ENCODE data around the gene NCOA7. TPM values are rescaled to one million over a fixed set of nuclear protein-coding genes. Genes with fewer than 3 reads are reported as not detected.

NCOA7 gene
- total RNA-seq, 1 donor from 2014 or later: 62.8 TPM

DNA sequence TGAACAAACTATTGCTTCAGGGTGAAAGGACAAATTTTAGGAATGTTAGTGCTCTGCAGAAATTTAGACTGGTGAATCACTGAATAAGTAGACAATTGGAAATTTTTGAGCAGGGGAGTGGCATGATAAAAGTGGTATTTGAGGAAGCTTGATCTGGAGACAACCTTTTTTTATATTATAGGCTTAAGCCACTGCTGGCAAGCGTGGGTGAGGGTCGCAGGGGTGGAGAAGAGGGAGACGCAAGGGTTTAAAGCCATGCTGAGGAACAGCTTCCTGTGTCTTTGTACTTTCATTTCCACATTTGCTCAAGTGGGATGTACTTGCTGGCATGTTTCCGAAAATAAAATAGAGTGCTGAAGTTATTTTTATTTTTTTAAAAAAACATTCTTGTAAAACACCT, 23.7 kb downstream of the NCOA7 start:
- no peak for DNase-seq (ENCODE audit: low spot score)

- no peak for DNase-seq (ENCODE audit: low spot score)
Measured at GRCh38 chr6:125815080-125815910, 24.5 kb downstream of the NCOA7 start.

DNA sequence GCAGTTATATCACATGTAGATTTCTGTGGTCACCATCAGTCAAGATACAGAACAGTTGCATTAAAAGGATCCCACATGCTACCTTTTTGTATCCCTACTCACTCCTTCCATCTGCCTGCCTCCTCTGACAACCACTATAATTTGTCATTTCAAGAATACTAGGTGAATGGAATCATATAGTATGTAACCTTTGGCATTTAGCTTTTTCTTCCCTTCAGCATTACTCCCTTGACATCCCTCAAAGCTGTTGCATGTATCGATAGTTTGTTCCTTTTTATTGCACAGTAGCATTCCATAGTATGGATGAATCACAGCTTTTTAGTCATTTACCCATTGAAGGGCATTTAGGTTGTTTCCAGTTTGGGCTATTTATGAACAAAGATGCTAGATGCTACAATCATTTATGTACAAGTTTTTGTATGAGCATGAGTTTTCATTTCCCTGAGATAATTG, 26.1 kb downstream of the NCOA7 start:
- no peak for DNase-seq (ENCODE audit: low spot score)

DNA sequence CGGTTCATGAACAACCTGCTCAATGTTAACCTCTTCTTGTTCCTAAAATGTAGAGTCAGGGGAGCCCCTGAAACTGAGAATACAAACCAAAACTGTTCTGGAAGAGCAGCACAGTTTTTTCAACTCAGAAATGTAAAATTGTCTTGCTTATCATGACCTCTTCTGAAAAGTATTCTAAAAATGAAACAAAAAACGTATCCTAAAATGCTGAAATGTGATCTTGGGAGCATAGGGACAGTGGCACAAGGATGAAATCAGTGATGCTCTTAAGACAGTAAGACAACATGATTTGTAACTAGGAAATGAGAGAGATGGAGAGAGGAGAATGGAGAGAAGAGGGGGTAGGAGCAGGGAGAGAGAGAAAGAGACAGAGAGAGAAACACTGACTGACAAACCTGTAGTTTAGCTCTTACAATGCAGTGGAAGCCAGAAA, 27.5 kb downstream of the NCOA7 start:
- no peak for DNase-seq (ENCODE audit: low spot score)

DNA sequence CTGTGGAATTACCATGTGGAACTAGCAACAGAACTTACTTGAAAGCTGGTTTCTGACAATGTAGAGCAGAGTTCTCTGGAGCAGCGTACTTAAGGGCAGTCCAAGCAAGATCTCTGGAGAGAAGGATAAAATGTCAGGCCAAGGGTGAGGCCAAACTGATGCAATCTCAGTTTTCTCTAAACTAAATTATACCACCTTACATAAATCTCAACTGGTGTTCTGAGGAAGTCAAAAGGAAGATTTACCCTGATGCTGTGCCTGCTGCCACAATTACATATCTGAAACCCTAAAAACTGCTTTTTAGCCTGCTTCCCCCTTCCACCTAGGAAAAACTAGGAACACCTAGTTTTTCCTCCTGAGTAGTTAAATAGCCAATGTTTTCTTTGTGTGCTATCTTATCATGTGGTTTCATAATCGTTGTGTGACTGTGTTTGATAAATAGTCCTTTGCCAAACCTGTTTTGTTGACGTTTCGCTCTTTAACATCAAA, 28.1 kb downstream of the NCOA7 start:
- DNase-seq (ENCODE audit: low spot score): no peak

GRCh38 chr6:125819535-125820326, 29.0 kb downstream of the NCOA7 start:
- DNase-seq (ENCODE audit: low spot score): no peak

- no peak for DNase-seq (ENCODE audit: low spot score)
Measured at GRCh38 chr6:125821825-125822281, 31.1 kb downstream of the NCOA7 start.

- no peak for DNase-seq (ENCODE audit: low spot score)
Measured at GRCh38 chr6:125823180-125823579, 32.4 kb downstream of the NCOA7 start.

DNA sequence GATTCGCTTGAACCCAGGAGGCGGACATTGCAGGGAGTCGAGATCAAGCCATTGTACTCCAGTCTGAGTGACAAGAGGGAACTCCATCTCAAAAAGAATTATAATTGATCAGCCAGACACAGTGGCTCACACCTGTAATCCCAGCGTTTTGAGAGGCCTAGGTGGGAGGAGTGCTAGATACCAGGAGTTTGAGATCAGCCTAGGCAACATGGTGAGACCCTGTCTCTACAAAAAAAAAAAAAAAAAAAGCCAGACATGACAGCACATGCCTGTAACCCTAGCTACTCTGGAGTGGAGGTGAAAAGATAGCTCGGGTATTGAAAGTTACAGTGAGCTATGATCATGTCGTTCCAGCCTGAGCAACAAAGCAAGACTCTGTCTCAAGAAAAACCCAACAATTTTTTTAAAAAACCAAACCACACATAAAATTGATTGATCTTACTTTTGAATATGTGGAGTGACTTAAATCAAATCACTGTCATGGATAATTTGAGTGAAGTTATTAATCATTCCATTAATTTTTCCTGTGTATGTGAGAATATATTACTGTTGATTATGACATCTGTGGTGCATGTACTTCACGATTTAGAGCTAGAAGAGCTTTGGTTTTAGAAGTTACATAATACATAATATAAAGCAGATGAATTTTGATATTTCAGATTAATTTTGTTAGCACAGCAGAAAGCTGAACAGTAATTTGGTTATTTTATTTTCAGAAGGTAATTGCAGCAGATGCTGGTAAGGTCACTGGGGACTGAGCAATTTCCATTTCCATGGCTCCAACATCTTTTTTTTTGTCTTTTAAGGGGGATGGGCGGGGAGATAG, 34.4 kb downstream of the NCOA7 start:
- no peak for DNase-seq (ENCODE audit: low spot score)

GRCh38 chr6:125826695-125827463, 36.1 kb downstream of the NCOA7 start:
- no peak for DNase-seq (ENCODE audit: low spot score)

GRCh38 chr6:125827788-125828320, 37.1 kb downstream of the NCOA7 start:
- no peak for DNase-seq (ENCODE audit: low spot score)

- no peak for DNase-seq (ENCODE audit: low spot score)
Measured at GRCh38 chr6:125828476-125829039, 37.8 kb downstream of the NCOA7 start.

DNA sequence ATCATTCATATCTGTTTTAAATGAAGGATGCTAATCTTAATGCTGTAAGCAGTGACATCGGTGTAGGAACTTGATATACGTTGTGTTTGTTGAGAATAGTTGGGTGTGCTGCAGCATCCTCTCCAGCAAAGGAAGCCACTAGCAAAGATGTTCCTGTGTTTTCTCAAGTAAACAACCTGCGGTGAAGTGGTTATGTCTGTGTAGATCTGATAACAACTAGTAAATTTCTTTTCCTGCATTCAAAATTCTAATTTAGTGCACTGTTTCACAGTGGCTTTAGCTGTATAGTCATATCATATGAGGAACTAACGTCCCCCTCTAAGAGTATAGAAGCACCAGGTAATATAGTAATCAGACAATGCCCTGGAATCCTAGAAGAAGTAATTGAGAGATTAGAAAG, 38.7 kb downstream of the NCOA7 start:
- no peak for DNase-seq (ENCODE audit: low spot score)

DNA sequence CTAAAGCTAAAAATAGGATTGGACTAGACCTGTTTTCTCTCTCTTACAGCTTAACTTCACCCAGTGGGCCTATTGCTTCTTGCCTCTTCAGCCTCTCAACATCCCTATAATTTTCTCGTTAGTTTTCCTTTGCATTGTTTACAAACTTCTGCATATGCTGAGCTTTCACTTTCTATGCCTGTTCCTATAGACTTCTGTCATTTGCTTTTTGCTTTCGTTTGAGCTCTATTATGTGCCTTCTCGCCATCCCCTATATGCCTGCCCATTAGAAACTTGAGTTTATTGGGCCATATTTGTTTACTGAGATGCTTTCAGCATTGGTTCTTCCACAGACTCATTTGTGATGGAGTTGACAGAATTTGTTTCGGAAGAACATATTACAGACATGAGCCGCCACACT, 40.9 kb downstream of the NCOA7 start:
- no peak for DNase-seq (ENCODE audit: low spot score)

- DNase-seq (ENCODE audit: low spot score): no peak
Measured at GRCh38 chr6:125832391-125833117, 41.8 kb downstream of the NCOA7 start.

DNA sequence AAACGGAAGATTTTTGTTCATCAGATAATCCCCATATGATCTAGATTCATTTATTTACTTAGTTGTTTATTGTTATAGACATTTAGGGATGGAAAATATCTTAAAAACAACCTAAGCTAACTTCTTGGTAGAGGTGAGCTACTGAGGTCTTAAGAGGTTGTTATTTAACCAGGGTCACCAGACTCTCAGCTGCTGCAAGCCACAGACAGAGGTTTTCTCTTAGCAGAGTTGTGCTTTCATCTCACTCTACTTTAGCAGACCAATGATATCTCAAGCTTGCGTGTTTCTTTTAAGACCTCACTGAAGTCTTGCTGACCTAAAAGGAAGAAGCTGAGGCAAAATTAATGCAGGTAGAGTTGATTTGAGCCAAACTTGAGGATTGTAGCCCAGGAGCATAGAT, 43.6 kb downstream of the NCOA7 start:
- DNase-seq (ENCODE audit: low spot score): no peak

DNA sequence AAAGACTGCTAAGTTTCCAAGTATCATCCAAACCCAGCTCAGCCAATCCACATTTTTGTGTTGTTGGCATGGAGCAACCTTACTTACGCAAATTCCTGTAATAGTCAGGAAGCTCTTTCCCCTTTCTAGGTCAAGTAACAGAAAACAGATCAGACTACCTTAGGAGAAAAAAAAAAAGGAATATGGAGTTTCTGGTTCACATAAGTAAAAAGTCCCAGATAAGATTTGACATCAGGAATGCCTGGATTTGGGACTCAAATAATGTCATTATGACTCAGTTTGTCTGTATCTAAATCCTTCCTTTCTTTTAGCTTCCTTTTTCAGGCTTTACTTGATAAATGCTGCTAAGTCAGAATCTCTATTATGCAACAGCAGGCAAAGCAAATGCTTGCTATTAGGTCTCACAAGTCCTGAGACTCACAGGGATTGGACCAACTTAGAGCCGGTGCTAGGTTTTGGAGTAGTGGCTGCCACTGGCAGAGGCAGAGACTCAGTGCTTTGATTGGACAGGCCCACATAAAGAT, 44.5 kb downstream of the NCOA7 start:
- DNase-seq (ENCODE audit: low spot score): no peak

DNA sequence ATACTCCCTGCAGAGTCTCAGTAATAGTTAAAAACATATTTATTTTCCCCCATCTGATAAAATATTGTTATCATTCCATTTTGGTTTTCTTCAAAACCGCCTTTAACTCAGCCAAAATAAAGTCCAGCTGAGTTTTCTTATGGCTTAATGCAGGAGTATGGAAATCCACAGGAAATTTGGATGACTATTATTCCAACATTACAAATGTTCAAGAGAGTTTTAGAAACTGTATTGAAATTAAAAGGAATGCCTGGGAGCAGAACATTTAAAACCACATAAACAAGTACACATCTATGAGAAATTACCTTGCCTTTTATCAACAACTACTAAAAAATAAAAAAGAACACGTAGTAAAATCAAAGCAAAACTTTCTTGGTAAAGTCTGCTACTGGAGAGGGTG, 45.7 kb downstream of the NCOA7 start:
- no peak for DNase-seq (ENCODE audit: low spot score)

GRCh38 chr6:125839471-125839870, 48.7 kb downstream of the NCOA7 start:
- DNase-seq (ENCODE audit: low spot score): no peak
